DOHH2 (cell line): ENCODE results near the gene NTNG1.

Experiments
- H3F3A ChIP-seq: fragments of 200-600 bp; sonication (generic), shearing (Covaris generic); 2 replicates; pipeline ENCODE4 v1.6.0; 2016; ENCODE audit warnings: antibody characterized with exemption, mild to moderate bottlenecking; ENCODE audit not compliant: control insufficient read depth, insufficient read depth
- H3K27ac ChIP-seq: fragments of 200-600 bp; sonication (generic); 2 replicates; pipeline ENCODE4 v1.5.1; 2014; ENCODE audit warnings: low read depth, mild to moderate bottlenecking, low read length, moderate library complexity
- H3K27me3 ChIP-seq: fragments of 200-600 bp; sonication (generic); 2 replicates; pipeline ENCODE4 v1.6.1; 2014; ENCODE audit warnings: mild to moderate bottlenecking, low read length, mixed read lengths; ENCODE audit not compliant: control insufficient read depth
- H3K36me3 ChIP-seq: fragments of 200-600 bp; sonication (generic); 2 replicates; pipeline ENCODE4 v1.6.1; 2014; ENCODE audit warnings: mild to moderate bottlenecking, low read length, moderate library complexity, mixed read lengths; ENCODE audit not compliant: control insufficient read depth
- H3K4me1 ChIP-seq: fragments of 200-600 bp; sonication (generic); 2 replicates; pipeline ENCODE4 v1.6.1; 2014; ENCODE audit warnings: mild to moderate bottlenecking, low read length, mixed read lengths; ENCODE audit not compliant: control insufficient read depth
- H3K4me2 ChIP-seq: fragments of 200-600 bp; sonication (generic); 2 replicates; pipeline ENCODE4 v1.6.0; 2014; ENCODE audit warnings: mild to moderate bottlenecking, low read length, moderate library complexity
- H3K4me3 ChIP-seq: fragments of 200-600 bp; sonication (generic); 2 replicates; pipeline ENCODE4 v1.5.1; 2014; ENCODE audit warnings: mild to moderate bottlenecking, low read length, mixed read lengths
- H3K79me2 ChIP-seq: fragments of 200-600 bp; sonication (generic); 2 replicates; pipeline ENCODE4 v1.6.1; 2014; ENCODE audit warnings: mild to moderate bottlenecking, low read length, mixed read lengths; ENCODE audit not compliant: control insufficient read depth
- H3K9me2 ChIP-seq: fragments of 200-600 bp; sonication (generic); replicated peaks from 2 replicates; pipeline ENCODE4 v1.6.1; 2014; ENCODE audit warnings: mild to moderate bottlenecking, low read length, mixed read lengths; ENCODE audit not compliant: control insufficient read depth
- H3K9me3 ChIP-seq: fragments of 200-600 bp; sonication (generic); 2 replicates; pipeline ENCODE4 v1.6.1; 2014; ENCODE audit warnings: antibody characterized with exemption, low read length, mixed read lengths; ENCODE audit not compliant: control insufficient read depth, insufficient read depth
- H4K20me1 ChIP-seq: fragments of 200-600 bp; sonication (generic); 2 replicates; pipeline ENCODE4 v1.6.0; 2014; ENCODE audit warnings: low read depth, mild to moderate bottlenecking, antibody characterized with exemption, low read length, moderate library complexity; ENCODE audit not compliant: control insufficient read depth, insufficient read depth
- EZH2phosphoT487 ChIP-seq: fragments of 200-600 bp; sonication (generic); IDR thresholded peaks from 2 replicates; pipeline ENCODE4 v1.6.1; 2017; ENCODE audit warnings: borderline replicate concordance, mild to moderate bottlenecking, antibody characterized with exemption, low read length, moderate library complexity, mixed read lengths
- TF ChIP-seq, protein P1 (sequence below): fragments of 200-600 bp; sonication (generic); IDR thresholded peaks from one replicate; pipeline ENCODE4 v1.5.1; 2014; ENCODE audit warnings: antibody characterized with exemption, mild to moderate bottlenecking, low read depth, low read length; ENCODE audit not compliant: poor library complexity, severe bottlenecking

Gene NTNG1

DNA sequence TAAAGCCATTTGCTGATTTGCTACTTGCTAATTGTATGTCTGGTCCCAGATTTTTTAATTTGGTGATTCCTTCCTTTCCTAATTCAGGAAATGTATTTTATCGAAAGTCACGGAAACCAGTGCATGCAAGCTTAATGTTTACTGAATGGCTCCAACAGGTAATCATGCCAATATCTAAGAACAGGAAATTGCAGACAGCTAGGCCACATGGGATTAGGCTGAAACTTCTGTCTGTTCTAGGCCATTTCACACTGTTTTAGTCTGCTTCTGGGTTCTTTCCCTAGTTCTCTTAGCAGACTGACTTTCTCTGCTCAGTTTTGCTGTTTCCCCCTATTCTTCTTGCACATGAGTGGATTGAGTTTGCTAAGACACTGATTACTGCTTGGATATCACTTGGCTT, 111.4 kb downstream of the NTNG1 start:
- H3K36me3 ChIP-seq: no peaks in the 10 kb centered on the region
- no peaks in the 10 kb centered on the region for H3K79me2 ChIP-seq
- no peaks in the 10 kb centered on the region for H3K27me3 ChIP-seq
- H3K4me2 ChIP-seq: peak overlapping the region; percentile 20
- H3K4me3 ChIP-seq: no peak overlapping the region
- TF ChIP-seq EZH2phosphoT487: no peak
- H4K20me1 ChIP-seq: no peaks in the 10 kb centered on the region
- H3K9me3 ChIP-seq: no peaks in the 10 kb centered on the region
- peaks cover 57% of the 10 kb centered on the region for H3K4me1 ChIP-seq
- H3K27ac ChIP-seq: no peak overlapping the region
- no peaks in the 10 kb centered on the region for H3F3A ChIP-seq
- no peaks in the 10 kb centered on the region for H3K9me2 ChIP-seq

DNA sequence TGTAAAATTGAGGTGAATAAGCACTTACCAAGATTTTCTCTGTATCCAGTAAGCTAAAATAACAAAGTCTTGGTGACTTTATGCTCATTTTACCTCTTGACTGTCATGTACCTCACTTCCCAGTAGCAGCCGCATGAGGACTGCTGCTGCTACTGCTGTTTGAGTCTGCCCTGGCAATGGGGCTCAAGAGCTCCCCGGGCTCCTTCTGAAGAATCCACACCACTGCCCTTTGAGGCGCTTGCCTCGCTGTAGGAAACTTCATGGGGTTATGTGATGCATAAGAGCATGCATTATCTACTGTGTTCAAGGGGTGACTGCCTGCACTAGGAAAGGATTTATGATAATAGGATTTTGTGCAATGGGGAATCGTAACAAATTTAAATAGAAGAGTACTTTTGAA, 113.5 kb downstream of the NTNG1 start:
- no peaks in the 10 kb centered on the region for H3K9me3 ChIP-seq
- H3K27ac ChIP-seq: no peak overlapping the region
- H3K9me2 ChIP-seq: no peaks in the 10 kb centered on the region
- no peaks in the 10 kb centered on the region for H3K27me3 ChIP-seq
- no peaks in the 10 kb centered on the region for H4K20me1 ChIP-seq
- H3K4me2 ChIP-seq: no peak overlapping the region
- H3K36me3 ChIP-seq: no peaks in the 10 kb centered on the region
- H3K4me1 ChIP-seq: peaks cover 41% of the 10 kb centered on the region
- H3F3A ChIP-seq: no peaks in the 10 kb centered on the region
- TF ChIP-seq EZH2phosphoT487: no peak
- TF ChIP-seq, protein P1, sequence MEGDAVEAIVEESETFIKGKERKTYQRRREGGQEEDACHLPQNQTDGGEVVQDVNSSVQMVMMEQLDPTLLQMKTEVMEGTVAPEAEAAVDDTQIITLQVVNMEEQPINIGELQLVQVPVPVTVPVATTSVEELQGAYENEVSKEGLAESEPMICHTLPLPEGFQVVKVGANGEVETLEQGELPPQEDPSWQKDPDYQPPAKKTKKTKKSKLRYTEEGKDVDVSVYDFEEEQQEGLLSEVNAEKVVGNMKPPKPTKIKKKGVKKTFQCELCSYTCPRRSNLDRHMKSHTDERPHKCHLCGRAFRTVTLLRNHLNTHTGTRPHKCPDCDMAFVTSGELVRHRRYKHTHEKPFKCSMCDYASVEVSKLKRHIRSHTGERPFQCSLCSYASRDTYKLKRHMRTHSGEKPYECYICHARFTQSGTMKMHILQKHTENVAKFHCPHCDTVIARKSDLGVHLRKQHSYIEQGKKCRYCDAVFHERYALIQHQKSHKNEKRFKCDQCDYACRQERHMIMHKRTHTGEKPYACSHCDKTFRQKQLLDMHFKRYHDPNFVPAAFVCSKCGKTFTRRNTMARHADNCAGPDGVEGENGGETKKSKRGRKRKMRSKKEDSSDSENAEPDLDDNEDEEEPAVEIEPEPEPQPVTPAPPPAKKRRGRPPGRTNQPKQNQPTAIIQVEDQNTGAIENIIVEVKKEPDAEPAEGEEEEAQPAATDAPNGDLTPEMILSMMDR: no peak
- no peak overlapping the region for H3K4me3 ChIP-seq
- H3K79me2 ChIP-seq: no peaks in the 10 kb centered on the region

DNA sequence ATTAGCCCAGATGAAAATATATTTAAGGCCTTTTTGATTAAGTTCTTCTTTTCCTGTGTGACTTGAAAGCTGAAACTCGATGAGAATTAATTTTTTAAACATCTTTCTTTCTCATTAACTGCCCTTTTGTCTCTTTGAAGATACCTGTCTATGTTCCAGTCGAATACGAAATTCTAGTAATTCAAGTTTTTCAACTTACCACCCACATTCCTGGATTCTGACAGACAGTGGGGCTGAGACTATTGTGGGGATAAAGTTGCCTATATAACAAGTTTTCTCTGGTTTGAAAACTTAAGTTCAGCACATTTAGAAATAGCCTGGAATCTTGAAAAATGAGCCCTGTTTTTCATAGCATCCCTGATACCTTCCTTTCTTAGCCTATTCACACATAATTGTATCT, 114.6 kb downstream of the NTNG1 start:
- H3K27ac ChIP-seq: no peak overlapping the region

DNA sequence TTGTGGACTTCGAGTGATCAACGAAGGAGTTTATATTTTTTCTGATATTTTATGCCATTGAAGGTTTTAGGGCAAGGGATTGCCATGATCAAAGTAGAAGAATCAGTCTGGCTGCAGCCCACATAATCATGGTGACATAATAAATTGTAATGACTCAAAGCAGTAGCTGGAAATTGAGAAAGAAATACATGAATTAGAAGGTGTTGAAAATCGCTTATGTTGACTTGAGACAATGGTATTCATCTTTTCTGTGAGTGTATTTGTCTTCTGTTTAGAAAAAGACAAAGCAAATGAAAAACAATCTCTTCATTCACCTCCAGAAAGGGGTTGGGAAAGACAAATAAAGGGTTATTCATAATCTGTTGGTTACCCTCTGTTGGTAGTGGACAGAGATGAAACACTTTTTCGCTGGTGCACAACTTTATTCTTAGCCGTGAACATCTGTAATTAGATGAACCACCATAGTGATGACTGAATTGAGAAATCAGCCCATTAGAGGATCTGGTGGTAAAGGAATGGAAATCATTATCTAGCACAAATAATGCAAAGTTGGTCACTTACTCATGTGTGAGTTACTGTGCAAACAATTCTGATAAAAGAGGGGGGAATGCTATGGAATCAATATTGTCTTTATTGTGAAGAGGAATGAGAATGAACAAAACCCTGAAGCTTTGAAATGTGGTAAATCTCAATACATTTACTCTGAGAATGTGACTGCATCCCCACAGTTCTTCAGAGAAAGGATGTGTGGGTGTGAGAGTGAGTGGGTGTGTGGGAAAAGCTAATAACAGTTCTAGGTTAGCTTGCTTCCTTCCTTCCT, 121.8 kb downstream of the NTNG1 start:
- H3K4me1 ChIP-seq: peaks cover 26% of the 10 kb centered on the region
- H3F3A ChIP-seq: no peaks in the 10 kb centered on the region
- H3K79me2 ChIP-seq: no peaks in the 10 kb centered on the region
- H3K27ac ChIP-seq: no peak overlapping the region
- H4K20me1 ChIP-seq: no peaks in the 10 kb centered on the region
- TF ChIP-seq, protein P1: no peak
- H3K9me3 ChIP-seq: no peaks in the 10 kb centered on the region
- H3K4me3 ChIP-seq: no peak overlapping the region
- no peaks in the 10 kb centered on the region for H3K36me3 ChIP-seq
- no peak overlapping the region for H3K4me2 ChIP-seq
- H3K9me2 ChIP-seq: no peaks in the 10 kb centered on the region
- no peaks in the 10 kb centered on the region for H3K27me3 ChIP-seq

More for the DNA sequence above, 114.6 kb downstream of the NTNG1 start:
- Histone ChIP-seq H3K4me1 (peaks cover 31% of the 10 kb centered on the region), H3K27me3 (no peaks in the 10 kb centered on the region), H4K20me1 (no peaks in the 10 kb centered on the region), H3K79me2 (no peaks in the 10 kb centered on the region), H3K36me3 (no peaks in the 10 kb centered on the region), H3K4me3 (no peak overlapping the region), H3K4me2 (no peak overlapping the region), H3K9me3 (no peaks in the 10 kb centered on the region), H3F3A (no peaks in the 10 kb centered on the region), H3K9me2 (no peaks in the 10 kb centered on the region)
- TF ChIP-seq EZH2phosphoT487: no peak
- TF ChIP-seq, protein P1: no peak
